Breast epithelium (tissue), 4 donors: ENCODE results near the gene NCKAP1. TPM values are rescaled to one million over a fixed set of nuclear protein-coding genes. Genes with fewer than 3 reads are reported as not detected.

Experiments used
- DNase-seq, 2 donors: peaks; one replicate each; pipeline ENCODE4 v3.0.0-alpha.2; 2019; ENCODE audit warnings: low spot score in 2 of 2
- H3K27ac ChIP-seq, 2 donors: fragments of 200-600 bp; sonication (generic) in 1 of 2; one replicate each; pipeline ENCODE4 v1.5.1; 2016 to 2019; ENCODE audit warnings: mild to moderate bottlenecking in 1 of 2
- H3K27me3 ChIP-seq, 2 donors: fragments of 200-600 bp; sonication (generic) in 1 of 2; one replicate each; pipeline versions ENCODE4 v1.5.1 to v1.6.0; 2017 to 2019; ENCODE audit warnings: control low read depth in 1 of 2, mild to moderate bottlenecking in 1 of 2
- H3K36me3 ChIP-seq: fragments of 200-600 bp; one replicate; pipeline ENCODE4 v1.5.1; 2019
- H3K4me1 ChIP-seq, 2 donors: fragments of 200-600 bp; sonication (generic); one replicate each; pipeline ENCODE4 v1.5.1; 2016 to 2019; ENCODE audit warnings: control low read depth in 1 of 2
- H3K4me3 ChIP-seq, 3 donors: fragments of 200-600 bp; sonication (generic); 1 replicate in 2 of 3; 2 replicates in 1 of 3; pipeline ENCODE4 v1.5.1; 2016 to 2019; ENCODE audit warnings: mild to moderate bottlenecking in 3 of 3, moderate library complexity in 2 of 3
- H3K9me3 ChIP-seq, 2 donors: fragments of 200-600 bp; sonication (generic) in 1 of 2; one replicate each; pipeline ENCODE4 v1.5.1; 2016 to 2019; ENCODE audit warnings: control low read depth in 1 of 2
- POLR2A ChIP-seq: fragments of 450-650 bp; IDR thresholded peaks from one replicate; pipeline ENCODE4 v1.6.1; 2016; ENCODE audit warnings: antibody characterized with exemption, mild to moderate bottlenecking, moderate library complexity
- POLR2AphosphoS5 ChIP-seq, 3 donors: sonication (generic); formaldehyde crosslinking; IDR thresholded peaks; one replicate each; pipeline ENCODE4 v1.6.1; 2017; ENCODE audit warnings: antibody characterized with exemption in 3 of 3
- intact Hi-C: fragments of 100-400 bp; cut with DNase I; formaldehyde crosslinking; loops from one replicate; pipeline ENCODE4 v1.15.1; 2023; ENCODE audit warnings: low total_unique reads
- total RNA-seq, 3 donors: library from RNA; depleted of rRNA; stranded (reverse); fragments of >200 nt; gene quantifications; one replicate each; pipeline ENCODE4 v1.1.0, GENCODE V29; 2016
- TF ChIP-seq, protein P1 (sequence below), 3 donors: fragments of 450-650 bp; IDR thresholded peaks; one replicate each; pipeline ENCODE4 v1.5.1; 2016 to 2017; ENCODE audit warnings: antibody characterized with exemption in 3 of 3, mild to moderate bottlenecking in 3 of 3, moderate library complexity in 3 of 3

NCKAP1 gene
- total RNA-seq, 3 donors from 2014 or later, result 122 to 270 (median 186) TPM

- H3K36me3 ChIP-seq, result peaks cover 6% of the 10 kb centered on the region
- no peak overlapping the region for H3K27ac ChIP-seq
- no peak for TF ChIP-seq POLR2AphosphoS5 (IDR thresholded peaks at IDR 0.05)
- no peak for DNase-seq
- no peaks in the 10 kb centered on the region for H3K9me3 ChIP-seq
- H3K4me3 ChIP-seq, result no peak overlapping the region
- H3K4me1 ChIP-seq, result no peaks in the 10 kb centered on the region
- intact Hi-C loops, result no loop called here
- H3K27me3 ChIP-seq, result no peaks in the 10 kb centered on the region
Measured at GRCh38 chr2:182952741-182953450, 85.4 kb downstream of the NCKAP1 start.

DNA sequence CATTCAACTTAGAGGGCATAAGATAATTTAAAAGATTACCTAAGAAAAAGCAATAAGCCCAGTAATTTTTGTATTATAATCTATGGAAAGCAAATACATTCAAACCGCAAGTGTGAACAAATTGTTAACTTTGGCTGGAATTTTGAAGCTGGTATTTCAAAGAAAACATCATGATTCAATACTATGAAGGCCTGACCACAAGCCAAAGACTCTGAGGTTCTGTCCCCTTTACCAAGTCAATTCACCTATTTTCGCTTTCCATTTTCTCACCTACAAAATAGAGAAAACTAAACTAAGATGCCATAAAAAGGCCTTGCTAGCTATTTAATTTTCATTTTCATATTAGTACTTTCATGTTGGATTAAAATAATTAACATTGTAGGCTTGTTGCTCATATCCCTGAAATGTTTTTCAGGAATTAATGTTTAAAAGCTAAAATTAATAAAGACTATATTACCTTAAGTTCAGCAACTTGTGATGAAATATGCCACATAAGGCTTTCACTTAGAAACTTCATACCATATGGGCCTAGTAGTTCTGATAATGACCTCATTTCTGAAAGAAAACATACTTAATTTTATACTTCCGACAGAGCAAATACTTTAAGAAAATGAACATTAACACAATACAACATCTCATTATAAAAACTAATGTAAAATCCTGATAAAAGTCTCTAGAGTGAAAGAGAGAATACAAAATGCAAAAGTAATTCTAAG, 86.2 kb downstream of the NCKAP1 start:
- H3K4me1 ChIP-seq, result no peaks in the 10 kb centered on the region
- no peak for DNase-seq
- intact Hi-C loops, result no loop called here
- no peaks in the 10 kb centered on the region for H3K9me3 ChIP-seq
- H3K27me3 ChIP-seq, result no peaks in the 10 kb centered on the region
- no peak overlapping the region for H3K4me3 ChIP-seq
- peaks cover 6% of the 10 kb centered on the region for H3K36me3 ChIP-seq
- H3K27ac ChIP-seq, result no peak overlapping the region
- TF ChIP-seq, protein P1, sequence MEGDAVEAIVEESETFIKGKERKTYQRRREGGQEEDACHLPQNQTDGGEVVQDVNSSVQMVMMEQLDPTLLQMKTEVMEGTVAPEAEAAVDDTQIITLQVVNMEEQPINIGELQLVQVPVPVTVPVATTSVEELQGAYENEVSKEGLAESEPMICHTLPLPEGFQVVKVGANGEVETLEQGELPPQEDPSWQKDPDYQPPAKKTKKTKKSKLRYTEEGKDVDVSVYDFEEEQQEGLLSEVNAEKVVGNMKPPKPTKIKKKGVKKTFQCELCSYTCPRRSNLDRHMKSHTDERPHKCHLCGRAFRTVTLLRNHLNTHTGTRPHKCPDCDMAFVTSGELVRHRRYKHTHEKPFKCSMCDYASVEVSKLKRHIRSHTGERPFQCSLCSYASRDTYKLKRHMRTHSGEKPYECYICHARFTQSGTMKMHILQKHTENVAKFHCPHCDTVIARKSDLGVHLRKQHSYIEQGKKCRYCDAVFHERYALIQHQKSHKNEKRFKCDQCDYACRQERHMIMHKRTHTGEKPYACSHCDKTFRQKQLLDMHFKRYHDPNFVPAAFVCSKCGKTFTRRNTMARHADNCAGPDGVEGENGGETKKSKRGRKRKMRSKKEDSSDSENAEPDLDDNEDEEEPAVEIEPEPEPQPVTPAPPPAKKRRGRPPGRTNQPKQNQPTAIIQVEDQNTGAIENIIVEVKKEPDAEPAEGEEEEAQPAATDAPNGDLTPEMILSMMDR (IDR thresholded peaks at IDR 0.05), result no peak
- TF ChIP-seq POLR2AphosphoS5 (IDR thresholded peaks at IDR 0.05) (no peak), POLR2A (no peak)

DNA sequence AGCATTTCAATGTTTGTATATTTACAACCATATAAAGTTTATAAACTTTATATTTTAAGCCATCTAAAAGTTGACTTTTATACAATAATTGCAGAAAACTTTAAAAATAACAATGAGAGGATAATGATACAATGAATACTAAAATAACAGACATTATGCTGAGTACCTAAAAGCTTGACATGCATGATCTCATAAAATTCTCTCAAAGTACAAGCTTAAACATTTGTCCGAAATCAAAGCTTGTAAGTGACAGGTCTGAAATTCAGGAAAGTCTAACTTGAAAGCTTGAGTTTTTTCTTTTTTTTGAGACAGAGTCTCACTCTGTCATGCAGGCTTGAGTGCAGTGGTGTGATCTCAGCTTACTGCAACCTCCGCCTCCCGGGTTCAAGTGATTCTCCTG, 87.7 kb downstream of the NCKAP1 start:
- H3K27ac ChIP-seq, result no peak overlapping the region
- TF ChIP-seq, protein P1 (IDR thresholded peaks at IDR 0.05), result no peak
- TF ChIP-seq POLR2A (no peak), POLR2AphosphoS5 (IDR thresholded peaks at IDR 0.05) (no peak)
- no peak for DNase-seq

DNA sequence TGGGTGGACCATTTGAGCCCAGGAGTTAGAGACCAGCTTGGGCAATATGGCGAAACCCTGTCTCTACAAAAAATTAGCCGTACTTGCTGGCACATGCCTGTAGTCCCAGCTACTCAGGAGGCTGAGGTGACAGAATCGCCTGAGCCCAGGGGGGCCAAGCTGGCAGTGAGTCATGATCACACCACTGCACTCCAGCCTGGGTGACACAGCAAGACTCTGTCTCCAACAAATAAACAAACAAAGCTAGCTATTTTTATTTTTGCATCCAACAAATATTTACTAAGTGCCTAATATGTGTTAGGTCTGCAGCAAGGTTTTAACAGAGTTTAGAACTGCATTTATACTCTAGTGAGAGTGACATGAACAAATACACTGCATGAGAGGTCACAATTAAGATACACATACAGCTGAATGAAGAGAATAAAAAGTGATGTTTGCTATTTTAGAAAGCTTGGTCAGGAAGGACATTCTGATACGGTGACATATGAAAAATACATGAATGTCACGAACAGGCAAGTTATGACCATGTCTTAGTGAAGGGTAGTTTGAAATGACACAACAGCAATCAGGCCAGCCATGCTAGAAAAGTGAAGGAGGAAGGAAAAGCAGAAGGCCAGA, 88.6 kb downstream of the NCKAP1 start:
- H3K27ac ChIP-seq, result no peak overlapping the region
- peaks cover 6% of the 10 kb centered on the region for H3K36me3 ChIP-seq

More for the DNA sequence above, 87.7 kb downstream of the NCKAP1 start:
- Histone ChIP-seq H3K4me1 (no peaks in the 10 kb centered on the region), H3K4me3 (no peak overlapping the region), H3K36me3 (peaks cover 6% of the 10 kb centered on the region), H3K9me3 (no peaks in the 10 kb centered on the region), H3K27me3 (no peaks in the 10 kb centered on the region)
- intact Hi-C loops, result no loop called here

DNA sequence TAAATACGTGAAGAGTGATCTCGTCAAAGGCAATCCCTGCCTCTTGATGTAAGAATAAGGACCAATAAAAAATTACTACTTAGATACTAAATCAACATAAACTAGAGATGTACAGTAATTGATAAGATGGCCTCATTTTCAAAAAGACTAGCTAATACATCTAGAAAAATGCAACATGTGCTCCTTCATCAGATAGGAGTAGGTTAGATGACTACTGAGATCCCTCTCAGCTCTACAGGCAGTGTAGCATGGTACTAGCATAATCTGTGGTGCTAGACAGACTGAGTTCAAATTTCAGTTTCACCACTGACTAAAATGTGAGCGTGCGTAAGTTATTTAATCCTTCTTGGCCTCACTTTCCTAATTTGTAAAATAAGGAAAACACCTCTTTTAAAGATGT, 89.2 kb downstream of the NCKAP1 start:
- intact Hi-C loops, result no loop called here
- no peak overlapping the region for H3K27ac ChIP-seq

More for the DNA sequence above, 88.6 kb downstream of the NCKAP1 start:
- no peaks in the 10 kb centered on the region for H3K27me3 ChIP-seq
- H3K9me3 ChIP-seq, result no peaks in the 10 kb centered on the region
- DNase-seq, result no peak
- H3K4me3 ChIP-seq, result no peak overlapping the region
- TF ChIP-seq, protein P1 (IDR thresholded peaks at IDR 0.05), result no peak
- TF ChIP-seq POLR2A (no peak), POLR2AphosphoS5 (IDR thresholded peaks at IDR 0.05) (no peak)
- intact Hi-C loops, result no loop called here
- H3K4me1 ChIP-seq, result no peaks in the 10 kb centered on the region

More for the DNA sequence above, 89.2 kb downstream of the NCKAP1 start:
- no peaks in the 10 kb centered on the region for H3K4me1 ChIP-seq
- H3K36me3 ChIP-seq, result peaks cover 6% of the 10 kb centered on the region
- H3K9me3 ChIP-seq, result no peaks in the 10 kb centered on the region
- DNase-seq, result no peak
- no peaks in the 10 kb centered on the region for H3K27me3 ChIP-seq
- H3K4me3 ChIP-seq, result no peak overlapping the region
- TF ChIP-seq POLR2AphosphoS5 (IDR thresholded peaks at IDR 0.05) (no peak), POLR2A (no peak)
- TF ChIP-seq, protein P1 (IDR thresholded peaks at IDR 0.05), result no peak
